ENCODE data around the gene RIMBP2.
"Not testable (repeated sequence)": the region's sequence is repeated elsewhere in the genome, so short reads cannot be mapped to it uniquely, and the experiment has no call there.

RIMBP2 gene

DNA sequence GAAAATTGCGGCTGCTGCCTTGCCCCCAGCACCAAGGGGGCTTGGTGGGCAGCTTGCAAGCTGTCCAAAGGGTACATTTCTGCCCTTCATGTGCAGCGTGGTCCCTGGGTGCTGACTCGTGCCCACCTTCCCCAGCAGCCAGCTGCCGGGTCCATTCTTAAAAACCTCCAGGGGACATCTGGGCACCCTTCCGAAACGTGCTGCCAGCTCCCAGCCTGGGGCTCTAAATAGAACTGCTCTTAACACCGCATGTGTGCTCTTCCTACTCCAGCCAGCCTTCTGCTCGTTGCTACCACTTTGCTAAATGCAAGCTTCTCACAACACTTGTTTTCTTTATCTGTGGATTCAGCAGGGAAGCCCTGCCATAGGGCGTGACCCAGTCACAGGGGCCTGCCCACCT lies 66.0 kb downstream of the RIMBP2 start:
- DNase-seq, result no peak

GRCh38 chr12:130649101-130650045 lies 66.7 kb downstream of the RIMBP2 start:
- DNase-seq, result no peak

DNA sequence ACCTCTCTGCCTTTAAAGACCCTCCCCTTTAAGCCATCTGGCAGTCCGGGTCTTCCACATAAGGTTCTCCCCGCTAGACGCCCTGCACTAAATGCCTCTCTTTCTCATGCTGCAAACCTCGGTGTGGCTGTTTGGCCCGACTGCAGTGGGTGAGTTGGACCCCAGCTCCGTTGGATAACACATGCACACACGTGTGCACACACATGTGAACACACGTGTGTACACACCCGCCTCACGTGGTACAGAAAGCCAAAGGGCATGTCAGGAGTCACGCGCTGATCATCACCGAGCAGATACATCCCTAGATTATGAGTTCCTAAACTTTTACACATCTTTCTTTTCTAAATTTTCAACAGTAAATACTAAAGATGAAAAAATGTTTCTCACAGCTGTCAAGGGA lies 68.3 kb downstream of the RIMBP2 start:
- no peak for DNase-seq

DNA sequence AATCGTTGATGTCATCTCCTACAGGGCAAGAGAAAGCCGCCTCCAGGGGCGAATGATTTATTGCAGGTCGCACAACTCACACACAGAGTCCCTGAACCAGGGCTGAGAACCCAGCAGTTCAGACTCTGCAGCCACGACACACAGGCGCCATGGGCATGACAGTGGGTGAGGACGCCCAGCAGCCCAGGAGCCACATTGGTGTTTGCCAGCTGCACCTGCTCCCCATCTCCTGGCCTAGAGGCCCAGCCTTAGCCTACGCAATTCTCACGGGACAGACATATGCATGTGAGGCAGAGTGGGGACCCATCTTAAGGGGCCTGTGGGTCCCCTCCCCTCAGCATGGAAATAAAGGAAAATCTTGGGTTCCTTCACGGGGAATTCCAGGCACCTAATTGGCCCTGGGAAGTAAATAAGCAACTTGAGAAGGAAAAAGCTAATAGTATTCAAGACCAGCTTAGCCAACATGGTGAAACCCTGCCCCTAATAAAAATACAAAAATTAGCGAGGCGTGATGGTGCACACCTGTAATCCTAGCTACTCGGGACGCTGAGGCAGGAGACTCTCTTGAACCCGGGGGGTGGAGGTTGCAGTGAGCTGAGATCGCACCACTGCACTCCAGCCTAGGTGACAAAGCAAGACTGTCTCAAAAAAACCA lies 69.3 kb downstream of the RIMBP2 start:
- DNase-seq, result no peak

- DNase-seq, result not testable (repeated sequence)
Measured at GRCh38 chr12:130646191-130646590, 69.9 kb downstream of the RIMBP2 start.

GRCh38 chr12:130645751-130646150 lies 70.3 kb downstream of the RIMBP2 start:
- DNase-seq, result no peak

- no peak for DNase-seq
Measured at GRCh38 chr12:130644566-130644965, 71.5 kb downstream of the RIMBP2 start.

GRCh38 chr12:130644146-130644545 lies 72.0 kb downstream of the RIMBP2 start:
- no peak for DNase-seq

DNA sequence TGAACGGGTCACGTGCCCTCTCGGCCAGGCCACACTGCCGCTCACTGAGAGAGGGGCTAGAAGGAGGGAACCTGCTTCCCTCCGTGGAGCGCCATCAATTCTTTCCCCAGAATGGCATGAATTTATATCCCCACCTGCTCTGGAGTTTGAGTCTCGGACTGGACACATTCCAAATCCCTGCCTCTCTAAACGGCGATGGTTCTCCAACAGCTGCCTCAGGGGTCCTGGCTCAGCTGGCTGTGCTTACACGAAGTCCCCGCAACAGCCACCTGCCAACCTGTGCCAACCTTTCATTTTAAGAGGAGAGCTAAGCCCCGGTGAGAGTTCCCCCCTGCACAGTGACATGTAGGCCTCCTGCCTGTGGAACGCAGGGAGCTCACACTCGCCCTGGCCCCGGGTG lies 73.2 kb downstream of the RIMBP2 start:
- no peak for DNase-seq

GRCh38 chr12:130641533-130642184 lies 74.4 kb downstream of the RIMBP2 start:
- no peak for DNase-seq

GRCh38 chr12:130640901-130641300 lies 75.2 kb downstream of the RIMBP2 start:
- no peak for DNase-seq

DNA sequence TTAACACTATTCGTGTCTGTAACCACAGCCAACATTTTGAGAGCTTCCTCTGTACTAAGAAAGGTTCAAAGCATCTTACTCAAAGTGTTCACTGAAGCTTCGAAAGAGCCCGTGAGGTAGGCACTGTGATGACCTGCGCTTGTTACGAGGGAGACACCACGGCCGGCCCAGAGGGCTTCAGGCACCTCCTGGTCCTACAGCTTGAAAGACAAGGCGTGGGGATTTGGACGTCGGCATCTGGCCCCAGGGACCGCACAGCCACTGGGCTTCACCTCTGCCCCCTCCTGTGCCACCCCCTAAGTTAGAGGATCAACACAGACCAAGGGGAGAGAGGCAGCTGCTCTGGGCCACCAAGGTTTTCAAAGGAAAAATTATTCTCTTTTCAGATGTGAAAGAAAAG lies 75.6 kb downstream of the RIMBP2 start:
- no peak for DNase-seq

GRCh38 chr12:130639476-130640424 lies 76.3 kb downstream of the RIMBP2 start:
- DNase-seq, result no peak

GRCh38 chr12:130636370-130636769 lies 79.7 kb downstream of the RIMBP2 start:
- no peak for DNase-seq

- no peak for DNase-seq
Measured at GRCh38 chr12:130634866-130635265, 81.2 kb downstream of the RIMBP2 start.

GRCh38 chr12:130633771-130634170 lies 82.3 kb downstream of the RIMBP2 start:
- no peak for DNase-seq

DNA sequence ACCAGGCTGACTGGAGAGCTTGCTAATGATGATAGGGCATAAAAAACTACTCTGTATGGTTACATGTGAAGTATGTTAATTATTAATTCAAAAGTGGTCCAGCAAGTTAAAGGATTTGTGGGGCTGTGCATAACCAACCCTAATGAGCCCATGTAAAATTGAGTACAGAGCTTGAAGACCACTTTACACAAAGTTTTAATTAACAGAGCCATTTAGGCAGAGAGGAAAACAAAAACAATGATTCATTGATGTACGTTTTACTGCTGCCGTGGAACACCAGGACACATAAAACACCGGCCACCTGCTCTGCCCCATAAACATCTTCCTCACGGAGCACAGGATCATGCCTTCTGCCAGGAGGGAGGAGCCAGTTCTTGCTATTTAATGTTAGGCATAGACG lies 83.5 kb downstream of the RIMBP2 start:
- DNase-seq, result no peak

DNA sequence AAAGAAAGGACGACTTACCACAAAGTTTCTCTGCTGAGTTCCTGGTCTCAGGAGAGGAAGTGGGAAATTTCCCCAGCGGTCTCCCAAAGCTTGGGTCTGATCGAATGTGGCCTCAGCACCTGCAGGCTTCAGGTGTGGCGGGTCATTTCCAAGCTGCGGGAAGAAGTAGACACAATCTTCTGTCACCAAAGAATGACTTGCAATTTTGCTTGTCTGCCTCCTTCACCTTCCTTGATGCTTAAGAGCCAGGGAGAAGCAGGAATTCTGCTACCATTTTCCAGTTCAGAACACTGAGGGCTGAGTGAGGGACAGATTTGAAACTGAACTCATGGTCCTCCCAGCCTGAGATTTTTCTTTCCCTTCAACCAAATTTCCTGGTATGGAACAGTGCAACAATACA lies 87.8 kb downstream of the RIMBP2 start:
- DNase-seq, result no peak

DNA sequence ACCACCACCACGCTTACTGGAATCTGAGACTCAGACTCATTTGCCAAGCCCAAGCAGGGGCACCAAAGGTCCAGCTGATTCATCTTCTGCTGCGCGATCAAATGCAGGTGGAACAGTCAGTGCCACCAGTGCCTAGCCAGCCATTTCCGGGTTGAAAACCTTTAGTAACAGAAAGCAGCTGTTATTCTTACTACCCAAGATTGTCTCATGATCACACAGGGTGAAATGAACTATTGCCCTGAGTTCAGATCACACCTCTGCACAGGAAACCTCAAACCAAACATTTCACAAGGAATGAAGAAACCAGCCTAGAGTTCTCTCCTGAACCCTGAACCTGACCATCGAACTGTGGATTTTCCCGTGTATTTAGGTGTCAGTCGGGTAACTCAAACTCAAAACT lies 88.9 kb downstream of the RIMBP2 start:
- DNase-seq, result no peak

GRCh38 chr12:130626601-130627000 lies 89.5 kb downstream of the RIMBP2 start:
- no peak for DNase-seq

GRCh38 chr12:130625201-130625600 lies 90.9 kb downstream of the RIMBP2 start:
- DNase-seq, result no peak

GRCh38 chr12:130622803-130623202 lies 93.3 kb downstream of the RIMBP2 start:
- no peak for DNase-seq

Data from amniotic stem cell (primary cell).